ENCODE data around the gene KIR2DL1.
"Not testable (repeated sequence)": the region's sequence is repeated elsewhere in the genome, so short reads cannot be mapped to it uniquely, and the experiment has no call there.

Gene KIR2DL1

DNA sequence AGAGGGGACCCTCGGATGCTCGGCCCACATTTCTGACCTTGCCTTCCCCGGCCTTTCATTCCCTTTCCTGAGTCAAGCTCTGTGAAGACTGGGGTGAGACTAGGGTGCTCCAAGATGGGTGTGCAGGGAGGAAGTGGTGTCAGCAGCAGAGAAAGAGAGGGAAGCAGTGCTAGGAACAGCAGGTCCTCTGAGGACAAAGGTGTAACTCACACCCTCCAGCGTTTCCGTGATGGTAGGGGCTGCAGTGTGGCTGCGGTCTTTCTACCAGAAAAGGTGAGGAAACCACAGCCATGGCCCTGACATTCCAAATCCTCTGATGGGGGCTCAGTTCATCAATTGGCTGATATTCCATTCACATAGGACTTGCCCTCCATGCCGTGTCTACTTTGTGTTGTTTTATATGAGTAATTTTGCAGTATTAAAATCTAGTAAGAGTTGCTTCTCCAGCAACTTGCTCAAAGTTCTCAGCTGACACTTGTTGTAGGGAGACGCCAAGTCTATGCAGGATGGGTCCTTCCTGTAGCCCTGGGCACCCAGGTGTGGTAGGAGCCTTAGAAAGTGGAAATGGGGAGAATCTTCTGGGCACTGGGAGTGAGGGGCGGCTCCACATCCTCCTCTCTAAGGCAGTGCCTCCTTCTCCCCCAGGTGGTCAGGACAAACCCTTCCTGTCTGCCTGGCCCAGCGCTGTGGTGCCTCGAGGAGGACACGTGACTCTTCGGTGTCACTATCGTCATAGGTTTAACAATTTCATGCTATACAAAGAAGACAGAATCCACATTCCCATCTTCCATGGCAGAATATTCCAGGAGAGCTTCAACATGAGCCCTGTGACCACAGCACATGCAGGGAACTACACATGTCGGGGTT, 48.3 kb downstream of the KIR2DL1 start:
- TF ChIP-seq, protein P1, sequence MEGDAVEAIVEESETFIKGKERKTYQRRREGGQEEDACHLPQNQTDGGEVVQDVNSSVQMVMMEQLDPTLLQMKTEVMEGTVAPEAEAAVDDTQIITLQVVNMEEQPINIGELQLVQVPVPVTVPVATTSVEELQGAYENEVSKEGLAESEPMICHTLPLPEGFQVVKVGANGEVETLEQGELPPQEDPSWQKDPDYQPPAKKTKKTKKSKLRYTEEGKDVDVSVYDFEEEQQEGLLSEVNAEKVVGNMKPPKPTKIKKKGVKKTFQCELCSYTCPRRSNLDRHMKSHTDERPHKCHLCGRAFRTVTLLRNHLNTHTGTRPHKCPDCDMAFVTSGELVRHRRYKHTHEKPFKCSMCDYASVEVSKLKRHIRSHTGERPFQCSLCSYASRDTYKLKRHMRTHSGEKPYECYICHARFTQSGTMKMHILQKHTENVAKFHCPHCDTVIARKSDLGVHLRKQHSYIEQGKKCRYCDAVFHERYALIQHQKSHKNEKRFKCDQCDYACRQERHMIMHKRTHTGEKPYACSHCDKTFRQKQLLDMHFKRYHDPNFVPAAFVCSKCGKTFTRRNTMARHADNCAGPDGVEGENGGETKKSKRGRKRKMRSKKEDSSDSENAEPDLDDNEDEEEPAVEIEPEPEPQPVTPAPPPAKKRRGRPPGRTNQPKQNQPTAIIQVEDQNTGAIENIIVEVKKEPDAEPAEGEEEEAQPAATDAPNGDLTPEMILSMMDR (IDR thresholded peaks at IDR 0.05): no peak
- Histone ChIP-seq H3K79me2 (no peaks in the 10 kb centered on the region), H3K4me1 (no peaks in the 10 kb centered on the region), H3K4me3 (ENCODE audit: low read depth, low read length) (no peak overlapping the region), H3K4me2 (ENCODE audit: low read length) (no peak overlapping the region), H2AFZ (no peak overlapping the region), H3K36me3 (ENCODE audit: control insufficient read depth, insufficient read depth, low read length) (no peaks in the 10 kb centered on the region), H3K9ac (no peak overlapping the region), H3K27me3 (ENCODE audit: control insufficient read depth, insufficient read depth, low read length) (no peaks in the 10 kb centered on the region), H3K9me3 (ENCODE audit: control insufficient read depth, low read length) (no peaks in the 10 kb centered on the region), H3K27ac (no peak overlapping the region)

DNA sequence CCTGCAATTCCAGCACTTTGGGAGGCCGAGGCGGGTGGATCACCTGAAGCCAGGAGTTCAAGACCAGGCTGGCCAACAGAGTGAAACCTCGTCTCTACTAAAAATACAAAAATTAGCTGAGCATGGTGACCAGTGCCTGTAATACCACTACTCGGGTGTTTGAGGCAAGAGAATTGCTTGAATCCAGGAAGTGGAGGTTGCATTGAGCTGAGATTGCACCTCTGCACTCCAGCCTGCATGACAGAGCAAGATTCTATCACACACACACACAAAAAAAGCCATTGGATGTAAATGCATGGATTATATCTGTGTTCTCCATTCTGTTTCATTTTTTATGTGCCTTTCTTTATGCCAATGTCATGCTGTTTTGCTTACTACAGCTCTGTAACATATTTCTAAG, 54.8 kb downstream of the KIR2DL1 start:
- not testable (repeated sequence) for H3K4me1 ChIP-seq; H3K27ac ChIP-seq; H3K9ac ChIP-seq; H3K4me3 ChIP-seq (ENCODE audit: low read depth, low read length); H3K36me3 ChIP-seq (ENCODE audit: control insufficient read depth, insufficient read depth, low read length); H2AFZ ChIP-seq; H3K9me3 ChIP-seq (ENCODE audit: control insufficient read depth, low read length); H3K79me2 ChIP-seq; H3K27me3 ChIP-seq (ENCODE audit: control insufficient read depth, insufficient read depth, low read length); H3K4me2 ChIP-seq (ENCODE audit: low read length)

DNA sequence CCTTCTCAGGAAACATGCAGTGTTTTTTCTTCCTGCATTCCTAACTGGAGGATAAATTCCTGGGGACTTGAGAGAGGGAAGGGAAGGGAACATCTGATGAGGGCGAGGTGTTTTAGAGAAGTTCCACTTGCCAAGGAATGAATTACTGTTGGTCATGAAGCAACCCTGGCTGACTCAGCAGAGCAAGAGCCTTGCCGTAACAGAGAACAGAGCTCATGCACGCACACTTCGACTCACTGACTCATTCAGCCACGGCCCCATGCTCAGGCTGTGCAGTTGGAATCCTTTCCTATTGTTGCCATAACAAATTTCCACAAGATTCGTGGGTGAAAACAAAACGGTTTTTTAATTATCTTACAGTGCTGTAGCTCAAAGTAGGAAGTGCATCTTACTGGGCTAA, 55.7 kb downstream of the KIR2DL1 start:
- not testable (repeated sequence) for H2AFZ ChIP-seq; H3K79me2 ChIP-seq; H3K9ac ChIP-seq; H3K4me3 ChIP-seq (ENCODE audit: low read depth, low read length); H3K36me3 ChIP-seq (ENCODE audit: control insufficient read depth, insufficient read depth, low read length); H3K27me3 ChIP-seq (ENCODE audit: control insufficient read depth, insufficient read depth, low read length); H3K9me3 ChIP-seq (ENCODE audit: control insufficient read depth, low read length); H3K27ac ChIP-seq; H3K4me2 ChIP-seq (ENCODE audit: low read length); H3K4me1 ChIP-seq

DNA sequence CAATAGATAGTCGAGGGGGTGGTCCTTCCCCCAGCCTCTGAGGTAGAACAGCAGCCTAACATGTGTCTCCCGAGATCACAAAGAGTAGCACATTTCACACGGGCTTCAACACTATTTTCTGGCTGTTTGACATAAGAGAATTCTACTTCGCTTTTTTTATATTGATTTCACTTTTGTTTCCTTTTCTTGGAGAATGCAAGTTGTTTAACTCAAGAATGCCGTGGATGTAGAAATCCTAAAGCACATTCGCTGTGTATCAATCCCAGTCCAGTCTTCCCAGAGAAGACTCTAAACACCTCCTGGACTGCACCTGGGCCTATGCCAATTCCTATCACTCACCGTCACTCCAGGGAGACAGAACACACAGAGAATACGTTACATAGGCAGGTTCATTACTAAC, 58.5 kb downstream of the KIR2DL1 start:
- H3K9me3 ChIP-seq (ENCODE audit: control insufficient read depth, low read length); H3K4me1 ChIP-seq; H3K4me2 ChIP-seq (ENCODE audit: low read length); H3K27ac ChIP-seq; H3K79me2 ChIP-seq; H3K4me3 ChIP-seq (ENCODE audit: low read depth, low read length); H2AFZ ChIP-seq; H3K27me3 ChIP-seq (ENCODE audit: control insufficient read depth, insufficient read depth, low read length); H3K36me3 ChIP-seq (ENCODE audit: control insufficient read depth, insufficient read depth, low read length); H3K9ac ChIP-seq: not testable (repeated sequence)

DNA sequence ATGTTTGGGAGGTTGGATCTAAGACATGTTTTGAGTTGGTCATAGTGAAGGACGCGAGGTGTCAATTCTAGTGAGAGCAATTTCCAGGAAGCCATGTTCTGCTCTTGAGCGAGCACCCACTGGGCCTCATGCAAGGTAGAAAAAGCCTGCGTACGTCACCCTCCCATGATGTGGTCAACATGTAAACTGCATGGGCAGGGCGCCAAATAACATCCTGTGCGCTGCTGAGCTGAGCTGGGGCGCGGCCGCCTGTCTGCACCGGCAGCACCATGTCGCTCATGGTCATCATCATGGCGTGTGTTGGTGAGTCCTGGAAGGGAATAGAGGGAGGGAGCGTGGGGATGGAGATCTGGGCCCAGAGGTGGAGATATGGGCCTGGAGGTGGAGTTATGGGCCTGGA, 62.9 kb downstream of the KIR2DL1 start, which contains the start of gene KIR2DS4:
Gene KIR2DS4, plus strand, starts transcription at position 181 of the 400 bp plus-strand sequence.
- not testable (repeated sequence) for H3K27ac ChIP-seq; H3K4me2 ChIP-seq (ENCODE audit: low read length); H2AFZ ChIP-seq; H3K4me3 ChIP-seq (ENCODE audit: low read depth, low read length); H3K27me3 ChIP-seq (ENCODE audit: control insufficient read depth, insufficient read depth, low read length); H3K9me3 ChIP-seq (ENCODE audit: control insufficient read depth, low read length); H3K36me3 ChIP-seq (ENCODE audit: control insufficient read depth, insufficient read depth, low read length); H3K79me2 ChIP-seq; H3K9ac ChIP-seq; H3K4me1 ChIP-seq

Measured in parathyroid adenoma (tissue), 2 donors.